HepG2 (cell line): Measurements from ENCODE around the gene HNRNPA2B1. TPM values are rescaled to one million over a fixed set of nuclear protein-coding genes. Genes with fewer than 3 reads are reported as not detected.

Experiments used
- ATAC-seq: fragments of 200-7000 bp; cut with Tn5 transposase; 3 replicates; pipeline ENCODE4 v1.9.1; 2020; ENCODE audit warnings: mild to moderate bottlenecking, moderate library complexity
- BruUV-seq: library from RNA; stranded (reverse); fragments of 400-500 nt; replicated peaks from 2 replicates; lab custom pipeline; 2021; lab: Mats Ljungman, UMichigan
- CTCF ChIA-PET: fragments of 300-600 bp; formaldehyde crosslinking; extraction: SDS; loops from one replicate; lab custom pipeline; 2021; ENCODE audit warnings: low total read pairs, inconsistent platforms, low intra/inter-chr PET ratio; lab: Yijun Ruan, JAX
- POLR2A ChIA-PET: fragments of 350-600 bp; sonication (Branson Sonifier 250); formaldehyde crosslinking; loops from one replicate; lab custom pipeline; 2020; ENCODE audit warnings: antibody characterized with exemption, inconsistent platforms; lab: Yijun Ruan, JAX
- DNase-seq: peaks from one replicate; pipeline ENCODE4 v3.0.0-alpha.2; 2015; ENCODE audit warnings: low spot score
- FAIRE-seq: peaks from 3 replicates; lab custom pipeline; 2011; peaks lifted over from hg19 to GRCh38; lab: Jason Lieb, UNC
- H2AFZ ChIP-seq: one replicate; pipeline ENCODE4 v1.6.1; 2011; ENCODE audit warnings: low read length, inconsistent platforms
- H3K27ac ChIP-seq: fragments of 300-600 bp; 3 replicates; pipeline ENCODE4 v1.8.0; 2011; ENCODE audit warnings: mixed run types, mild to moderate bottlenecking, mixed read lengths, low read length, inconsistent platforms; ENCODE audit not compliant: insufficient read depth; ENCODE audit errors: extremely low read length
- H3K27me3 ChIP-seq, 2 experiments: fragments of 200-600 bp in 1 of 2; 2 replicates in 1 of 2; 3 replicates in 1 of 2; pipeline versions ENCODE4 v1.6.0 to v1.8.0; 2011; ENCODE audit warnings: low read length in 2 of 2, mild to moderate bottlenecking in 2 of 2, moderate library complexity in 2 of 2, inconsistent platforms in 1 of 2; ENCODE audit not compliant: insufficient read depth in 2 of 2, control insufficient read depth in 1 of 2
- H3K36me3 ChIP-seq, 2 experiments: fragments of 200-600 bp in 1 of 2; replicated peaks in 1 of 2; 2 replicates in 1 of 2; 3 replicates in 1 of 2; pipeline versions ENCODE4 v1.5.1 to v1.8.0; 2011; ENCODE audit warnings: low read length in 2 of 2, inconsistent platforms in 1 of 2; ENCODE audit not compliant: insufficient read depth in 2 of 2, control insufficient read depth in 1 of 2
- H3K4me1 ChIP-seq: 2 replicates; pipeline ENCODE4 v1.5.1; 2012; ENCODE audit warnings: low read length, inconsistent platforms; ENCODE audit not compliant: insufficient read depth
- H3K4me2 ChIP-seq: 2 replicates; pipeline ENCODE4 v1.6.0; 2011; ENCODE audit warnings: low read depth, low read length, inconsistent platforms
- H3K4me3 ChIP-seq, 3 experiments: fragments of 200-600 bp in 1 of 3; sonication (generic), shearing (Covaris generic) in 1 of 3; replicated peaks in 1 of 3; 2 replicates each; pipeline ENCODE4 v1.5.1; 2011 to 2016; ENCODE audit warnings: low read length in 3 of 3, inconsistent platforms in 2 of 3, low read depth in 2 of 3, mild to moderate bottlenecking in 2 of 3, control low read depth in 1 of 3, mixed read lengths in 1 of 3; ENCODE audit not compliant: insufficient read depth in 1 of 3
- H3K79me2 ChIP-seq: one replicate; pipeline ENCODE4 v1.6.1; 2011; ENCODE audit warnings: low read length, inconsistent platforms; ENCODE audit not compliant: insufficient read depth
- H3K9ac ChIP-seq: 2 replicates; pipeline ENCODE4 v1.6.0; 2011; ENCODE audit warnings: mild to moderate bottlenecking, low read depth, low read length, inconsistent platforms; ENCODE audit not compliant: insufficient read depth
- H3K9me3 ChIP-seq: 2 replicates; pipeline ENCODE4 v1.5.1; 2012; ENCODE audit warnings: mild to moderate bottlenecking, low read length
- H4K20me1 ChIP-seq: 2 replicates; pipeline ENCODE4 v1.6.0; 2011; ENCODE audit warnings: inconsistent platforms, mild to moderate bottlenecking, low read length, moderate library complexity; ENCODE audit not compliant: insufficient read depth
- FOXJ3 ChIP-seq: sonication (generic); formaldehyde crosslinking; IDR thresholded peaks from 2 replicates; pipeline ENCODE4 v1.4.0; 2020; ENCODE audit warnings: missing genetic modification reagents, mild to moderate bottlenecking, borderline replicate concordance
- HINFP ChIP-seq: sonication (generic); formaldehyde crosslinking; IDR thresholded peaks from 2 replicates; pipeline ENCODE4 v1.4.0; 2020; ENCODE audit warnings: low read depth, mild to moderate bottlenecking, missing genetic modification reagents
- KLF15 ChIP-seq: sonication (generic); formaldehyde crosslinking; IDR thresholded peaks from 2 replicates; pipeline ENCODE4 v1.8.1; 2023; ENCODE audit warnings: borderline replicate concordance, mild to moderate bottlenecking, inconsistent platforms, missing genetic modification reagents, mixed read lengths
- NFAT5 ChIP-seq: sonication (generic); formaldehyde crosslinking; IDR thresholded peaks from 2 replicates; pipeline ENCODE4 v1.4.0; 2020; ENCODE audit warnings: missing genetic modification reagents
- POLR2AphosphoS2 ChIP-seq: IDR thresholded peaks from 2 replicates; pipeline ENCODE4 v1.6.1; 2011; ENCODE audit warnings: low read depth, low read length, improper control_type of control experiment
- PPARG ChIP-seq: conservative IDR thresholded peaks from 2 replicates; pipeline ENCODE4 v1.6.1; 2016; ENCODE audit warnings: missing biosample characterization, missing genetic modification reagents
- SNAPC4 ChIP-seq: sonication (generic); formaldehyde crosslinking; IDR thresholded peaks from 2 replicates; pipeline ENCODE4 v1.4.0; 2020; ENCODE audit warnings: mild to moderate bottlenecking, missing genetic modification reagents
- ZBTB21 ChIP-seq: sonication (generic); formaldehyde crosslinking; IDR thresholded peaks from 2 replicates; pipeline ENCODE4 v1.4.0; 2020; ENCODE audit warnings: missing genetic modification reagents
- ZNF20 ChIP-seq: sonication (generic); formaldehyde crosslinking; IDR thresholded peaks from 2 replicates; pipeline ENCODE4 v1.4.0; 2020; ENCODE audit warnings: mild to moderate bottlenecking, moderate library complexity, missing genetic modification reagents
- ZNF326 ChIP-seq: sonication (generic); formaldehyde crosslinking; IDR thresholded peaks from 2 replicates; pipeline ENCODE4 v1.4.0; 2020; ENCODE audit warnings: missing genetic modification reagents, borderline replicate concordance
- ZNF562 ChIP-seq: sonication (generic); formaldehyde crosslinking; IDR thresholded peaks from 2 replicates; pipeline ENCODE4 v1.8.0; 2022; ENCODE audit warnings: missing genetic modification reagents, borderline replicate concordance
- WGBS: methylation state at CpG from one replicate; pipeline ENCODE4 v1.1.6; 2017; ENCODE audit warnings: low lambda C conversion rate; 5-methylcytosine and 5-hydroxymethylcytosine counted together
- in situ Hi-C: cut with HindIII; loops from 2 replicates; pipeline ENCODE4 v1.10.0; 2017; ENCODE audit warnings: low pct_unique_long_range_greater_than_20kb; ENCODE audit not compliant: extremely low pct_ligation_motif_present
- intact Hi-C: fragments of 100-400 bp; cut with micrococcal nuclease; formaldehyde crosslinking; loops from one replicate; pipeline ENCODE4 v1.10.0; 2022; ENCODE audit not compliant: unreplicated experiment
- polyA plus RNA-seq, 8 experiments: library from polyadenylated mRNA; depleted of rRNA in 3 of 8; stranded (reverse) in 7 of 8; unstranded in 1 of 8; fragments of >200 nt; fragmentation: Illumina TruSeq in 4 of 8; extraction: Trizol in 4 of 8; gene quantifications; 2 replicates each; pipeline versions ENCODE4 v1.2.1 to v1.2.3, GENCODE V29; 2011 to 2016; ENCODE audit warnings: low read depth in 4 of 8, missing spikeins in 1 of 8, mixed read lengths in 1 of 8; ENCODE audit not compliant: insufficient read depth in 1 of 8
- total RNA-seq, 5 experiments: library from RNA; depleted of rRNA; stranded (reverse); fragments of >200 nt; fragmentation: Illumina TruSeq; extraction: Trizol; gene quantifications; 2 replicates each; pipeline ENCODE4 v1.2.3, GENCODE V29; 2016; ENCODE audit warnings: low read depth in 1 of 5

HNRNPA2B1 gene
- total and polyA plus RNA-seq, 2 of the 13 experiments (the other 11 are each of a cell fraction or from before 2014, with no cell fraction given): 193 to 412 TPM

- no peak overlapping the region for H3K4me3 ChIP-seq
- FAIRE-seq: no peak
- peak overlapping the region; percentile 81; the same call in 1 of the 2 replicates for H3K4me2 ChIP-seq
- intact Hi-C loops (loop anchor here (10.0 kb wide), 1 partner anchor 56 kb away; no protein-coding TSS in a partner anchor), in situ Hi-C loops (no loop called here)
- CTCF ChIA-PET: no interaction called here
- H3K9ac ChIP-seq: no peak overlapping the region
- no peak overlapping the region for H3K27ac ChIP-seq
- no peak for ATAC-seq
- no peaks in the 10 kb centered on the region for H3K9me3 ChIP-seq
- H4K20me1 ChIP-seq: no peaks in the 10 kb centered on the region
- no peaks in the 10 kb centered on the region for H3K36me3 ChIP-seq
- peaks cover 0 to 13% of the 10 kb centered on the region in 2 experiments; a peak in 3 of 5 replicates for H3K27me3 ChIP-seq
- POLR2A ChIA-PET: interaction anchor here (1.6 to 2.4 kb wide), 4 partner anchors 23 to 49 kb away, joined by 3 to 36 read pairs (median 9); partner anchors contain the start of genes CBX3 and HNRNPA2B1
- H3K79me2 ChIP-seq: no peaks in the 10 kb centered on the region
- BruUV-seq: no TSS peak
- peaks cover 43% of the 10 kb centered on the region for H3K4me1 ChIP-seq
- no peak overlapping the region for H2AFZ ChIP-seq
- WGBS: 50% methylated on average over 5 of the region's 5 CpGs
- no peak for DNase-seq
- TF ChIP-seq HINFP (CRISPR knock-in tag) (no peak), SNAPC4 (CRISPR knock-in tag) (no peak), PPARG (no peak), POLR2AphosphoS2 (no peak), ZBTB21 (no peak), FOXJ3 (CRISPR knock-in tag) (no peak), ZNF562 (CRISPR knock-in tag) (no peak), ZNF20 (CRISPR knock-in tag) (no peak), NFAT5 (CRISPR knock-in tag) (no peak), ZNF326 (CRISPR knock-in tag) (no peak), KLF15 (CRISPR knock-in tag) (no peak)
These were observed 49.5 kb downstream of the HNRNPA2B1 start for GRCh38 chr7:26151096-26151495.
